Measurements from ENCODE around the gene CHRNE. TPM values are rescaled to one million over a fixed set of nuclear protein-coding genes. Genes with fewer than 3 reads are reported as not detected.

Gene CHRNE
- total RNA-seq, 1 donor from 2014 or later, result 0.69 TPM

GRCh38 chr17:4940555-4941318, 37.8 kb upstream of the CHRNE start:
- peaks cover 21% of the 10 kb centered on the region for H3K4me1 Mint-ChIP-seq (ENCODE audit: low read depth, unreplicated experiment)
- H3K9me3 Mint-ChIP-seq (ENCODE audit: unreplicated experiment), result peaks cover 8% of the 10 kb centered on the region
- TF ChIP-seq CTCF (IDR thresholded peaks at IDR 0.05; ENCODE audit: partially characterized antibody, unreplicated experiment), result no peak
- no peaks in the 10 kb centered on the region for H3K36me3 Mint-ChIP-seq (ENCODE audit: unreplicated experiment)
- H3K27ac Mint-ChIP-seq (ENCODE audit: unreplicated experiment), result peak overlapping the region; percentile 98
- peaks cover 14% of the 10 kb centered on the region for H3K27me3 Mint-ChIP-seq (ENCODE audit: unreplicated experiment)
- DNase-seq, result peak; percentile 69
- peak overlapping the region; percentile 98 for H3K4me3 Mint-ChIP-seq (ENCODE audit: unreplicated experiment)

DNA sequence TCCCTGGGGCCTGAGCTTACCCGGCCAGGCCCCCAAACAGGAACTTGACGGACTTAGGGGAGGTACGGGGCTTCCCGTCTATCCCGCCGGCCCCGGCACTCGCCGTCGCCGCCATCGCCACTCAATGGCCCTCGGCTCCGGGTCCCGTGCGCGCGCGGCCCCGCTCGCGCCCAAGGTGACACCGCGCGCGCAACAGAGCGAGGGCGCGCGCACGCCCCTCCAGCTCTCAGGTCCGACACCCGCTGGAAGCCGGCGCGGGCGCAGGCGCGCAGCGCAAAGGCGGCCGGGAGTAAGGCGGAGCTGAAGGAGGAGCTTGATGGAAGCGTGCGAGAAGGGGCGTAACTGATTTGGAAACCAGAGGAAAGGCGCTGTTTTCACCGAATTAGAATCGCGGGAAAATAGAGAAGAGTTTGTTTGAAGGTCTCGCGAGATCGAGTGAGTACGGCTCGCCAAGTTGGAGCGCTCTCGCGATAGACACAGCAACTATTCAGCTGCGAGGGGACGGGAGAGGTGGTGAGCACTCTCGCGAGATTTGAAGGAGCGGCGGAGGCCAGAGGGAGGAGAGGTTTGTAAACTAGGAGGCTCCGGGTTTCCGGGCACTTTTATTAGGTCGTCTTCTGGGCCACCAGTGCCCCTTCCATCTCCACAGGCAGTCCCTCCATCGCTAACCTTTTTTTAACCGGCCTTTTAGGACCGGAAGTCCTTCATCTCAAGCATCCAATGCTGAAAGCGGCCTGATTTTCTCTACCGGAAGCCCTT, 37.1 kb upstream of the CHRNE start, which contains the start of the genes RNF167 and SLC25A11:
Gene RNF167, plus strand, starts transcription at position 473 of the 759 bp plus-strand sequence. CDS start 642 bp downstream, outside the sequence.
Gene SLC25A11, minus strand, starts transcription at position 251 of the 759 bp plus-strand sequence. Its CDS starts 136 bp downstream, at position 115.
- peak; percentile 88 for DNase-seq
- peak within 1 kb of the TSS; percentile 98 for H3K27ac Mint-ChIP-seq (ENCODE audit: unreplicated experiment)
- H3K27me3 Mint-ChIP-seq (ENCODE audit: unreplicated experiment), result peaks cover 14% of the 10 kb centered on the region
- peak within 1 kb of the TSS; percentile 98 for H3K4me3 Mint-ChIP-seq (ENCODE audit: unreplicated experiment)
- no peaks in the 10 kb centered on the region for H3K36me3 Mint-ChIP-seq (ENCODE audit: unreplicated experiment)
- no peak for TF ChIP-seq CTCF (IDR thresholded peaks at IDR 0.05; ENCODE audit: partially characterized antibody, unreplicated experiment)
- peaks cover 14% of the 10 kb centered on the region for H3K4me1 Mint-ChIP-seq (ENCODE audit: low read depth, unreplicated experiment)
- peaks cover 8% of the 10 kb centered on the region for H3K9me3 Mint-ChIP-seq (ENCODE audit: unreplicated experiment)

DNA sequence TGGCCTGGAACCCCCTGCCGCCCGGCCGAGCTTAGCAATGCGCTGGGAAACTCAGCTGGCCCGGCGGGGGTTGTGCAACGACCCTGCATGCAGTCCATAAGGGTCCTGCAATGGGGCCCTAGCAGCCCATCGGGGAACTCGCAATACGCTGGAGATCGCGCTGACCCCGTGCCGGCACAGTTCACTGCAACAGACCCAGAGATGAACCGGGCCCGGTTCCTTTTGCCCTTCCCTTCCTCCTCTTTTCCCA, 36.6 kb upstream of the CHRNE start:
- Mint-ChIP-seq H3K36me3 (ENCODE audit: unreplicated experiment) (no peaks in the 10 kb centered on the region), H3K27ac (ENCODE audit: unreplicated experiment) (peak overlapping the region; percentile 91), H3K9me3 (ENCODE audit: unreplicated experiment) (peaks cover 8% of the 10 kb centered on the region), H3K4me3 (ENCODE audit: unreplicated experiment) (peak overlapping the region; percentile 97), H3K4me1 (ENCODE audit: low read depth, unreplicated experiment) (peaks cover 14% of the 10 kb centered on the region), H3K27me3 (ENCODE audit: unreplicated experiment) (peaks cover 14% of the 10 kb centered on the region)
- no peak for TF ChIP-seq CTCF (IDR thresholded peaks at IDR 0.05; ENCODE audit: partially characterized antibody, unreplicated experiment)
- peak; percentile 52 for DNase-seq

DNA sequence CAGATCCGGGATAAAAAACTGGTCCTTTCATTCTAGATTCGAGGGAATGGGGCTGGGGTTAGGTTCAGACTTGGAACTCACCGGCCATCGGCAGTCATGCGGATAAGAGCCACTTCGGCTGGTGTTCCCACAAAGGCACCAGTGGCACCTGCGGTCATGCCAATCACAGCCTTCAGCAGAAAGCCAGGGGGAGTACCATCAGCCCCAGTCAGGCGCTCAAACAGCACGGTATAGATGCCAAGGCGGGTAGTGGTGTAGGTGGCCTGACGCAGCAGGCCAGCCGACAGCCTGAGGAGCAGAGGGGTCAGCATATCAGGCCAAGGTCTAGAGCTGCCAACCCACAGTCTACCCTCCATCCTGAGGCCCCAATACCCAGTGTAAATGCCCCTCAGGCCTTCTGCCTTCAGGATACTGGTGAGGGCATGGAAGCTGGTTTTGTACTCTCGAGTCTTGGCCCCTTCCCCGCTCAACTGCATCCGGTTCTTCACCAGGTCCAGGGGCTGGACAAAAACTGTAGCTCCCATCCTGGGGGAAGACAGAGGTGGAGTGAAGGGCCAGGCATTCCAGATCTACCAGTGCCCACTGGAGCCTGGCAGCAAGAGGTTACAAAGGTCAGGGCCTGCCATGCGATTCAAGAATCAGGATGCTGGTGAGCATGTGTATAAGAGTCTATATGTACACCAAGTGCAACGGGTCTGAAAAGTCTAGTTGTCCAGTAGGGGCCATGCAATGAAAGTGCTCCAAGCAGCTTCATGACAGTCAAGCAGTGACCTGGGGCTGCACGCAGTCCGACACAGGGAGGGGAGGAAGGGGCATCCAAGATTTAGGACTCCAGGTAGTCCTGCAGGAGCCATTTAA, 36.0 kb upstream of the CHRNE start:
- peaks cover 14% of the 10 kb centered on the region for H3K4me1 Mint-ChIP-seq (ENCODE audit: low read depth, unreplicated experiment)
- peaks cover 8% of the 10 kb centered on the region for H3K9me3 Mint-ChIP-seq (ENCODE audit: unreplicated experiment)
- no peaks in the 10 kb centered on the region for H3K36me3 Mint-ChIP-seq (ENCODE audit: unreplicated experiment)
- DNase-seq, result no peak
- H3K4me3 Mint-ChIP-seq (ENCODE audit: unreplicated experiment), result peak overlapping the region; percentile 97
- no peak for TF ChIP-seq CTCF (IDR thresholded peaks at IDR 0.05; ENCODE audit: partially characterized antibody, unreplicated experiment)
- H3K27me3 Mint-ChIP-seq (ENCODE audit: unreplicated experiment), result peaks cover 14% of the 10 kb centered on the region
- H3K27ac Mint-ChIP-seq (ENCODE audit: unreplicated experiment), result peak overlapping the region; percentile 91

Measured in glutamatergic neuron (in vitro differentiated cells).